Fibroblast of lung (primary cell): Measurements from ENCODE around the gene MCEMP1.

ENCODE experiments used
- EZH2 ChIP-seq: IDR thresholded peaks from 2 replicates; pipeline ENCODE4 v1.5.1; 2012; ENCODE audit warnings: low read length, control low read depth, mild to moderate bottlenecking; ENCODE audit errors: missing control alignments
- TF ChIP-seq, protein P1 (sequence below), 2 donors: IDR thresholded peaks in 1 of 2; conservative IDR thresholded peaks in 1 of 2; 1 replicate in 1 of 2; 2 replicates in 1 of 2; pipeline ENCODE4 v1.5.1; 2011 to 2012; ENCODE audit warnings: low read length in 2 of 2, control low read depth in 1 of 2, inconsistent platforms in 1 of 2, low read depth in 1 of 2, mild to moderate bottlenecking in 1 of 2

DNA sequence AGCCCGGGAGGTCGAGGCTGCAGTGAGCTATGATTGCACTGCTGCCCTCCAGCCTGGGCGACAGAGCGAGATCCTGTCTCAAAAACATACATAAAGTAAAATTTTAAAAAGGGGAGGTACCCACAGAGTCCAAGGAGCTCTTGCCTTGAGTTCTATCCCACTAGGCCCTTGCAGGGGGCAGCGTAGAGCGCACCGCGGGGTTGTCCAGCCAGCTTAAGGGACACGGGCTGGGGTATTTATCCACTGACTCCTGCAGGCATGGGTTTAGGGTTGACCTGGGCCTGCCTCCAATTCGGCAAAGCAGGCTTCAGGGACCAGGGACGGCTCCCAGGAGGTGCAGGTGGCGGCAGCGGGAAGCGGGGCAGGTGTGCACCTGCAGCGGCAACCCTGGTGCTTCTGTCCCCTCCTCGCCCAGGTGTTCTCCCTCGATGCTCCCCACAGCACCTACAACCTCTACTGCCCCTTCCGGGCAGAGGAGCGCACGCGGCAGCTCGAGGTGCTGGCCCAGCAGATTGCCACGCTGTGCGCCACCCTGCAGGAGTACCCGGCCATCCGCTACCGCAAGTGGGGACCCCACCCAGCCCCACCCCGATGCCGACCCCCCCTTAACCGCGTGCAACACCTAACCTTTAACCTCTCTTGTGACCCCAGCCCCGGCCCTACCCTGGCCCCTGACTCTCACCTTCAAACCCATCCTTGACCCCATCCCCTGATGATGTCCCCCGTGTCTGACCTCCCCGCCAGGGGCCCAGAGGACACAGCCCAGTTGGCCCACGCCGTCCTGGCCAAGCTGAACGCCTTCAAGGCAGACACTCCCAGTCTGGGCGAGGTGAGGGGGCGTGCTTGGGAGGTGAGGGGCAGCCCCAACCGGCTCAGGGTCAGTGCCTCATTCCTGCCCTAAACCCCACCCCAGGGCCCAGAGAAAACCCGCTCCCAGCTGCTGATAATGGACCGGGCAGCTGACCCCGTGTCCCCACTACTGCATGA is 35.3 kb upstream of the MCEMP1 start:
- TF ChIP-seq, protein P1, sequence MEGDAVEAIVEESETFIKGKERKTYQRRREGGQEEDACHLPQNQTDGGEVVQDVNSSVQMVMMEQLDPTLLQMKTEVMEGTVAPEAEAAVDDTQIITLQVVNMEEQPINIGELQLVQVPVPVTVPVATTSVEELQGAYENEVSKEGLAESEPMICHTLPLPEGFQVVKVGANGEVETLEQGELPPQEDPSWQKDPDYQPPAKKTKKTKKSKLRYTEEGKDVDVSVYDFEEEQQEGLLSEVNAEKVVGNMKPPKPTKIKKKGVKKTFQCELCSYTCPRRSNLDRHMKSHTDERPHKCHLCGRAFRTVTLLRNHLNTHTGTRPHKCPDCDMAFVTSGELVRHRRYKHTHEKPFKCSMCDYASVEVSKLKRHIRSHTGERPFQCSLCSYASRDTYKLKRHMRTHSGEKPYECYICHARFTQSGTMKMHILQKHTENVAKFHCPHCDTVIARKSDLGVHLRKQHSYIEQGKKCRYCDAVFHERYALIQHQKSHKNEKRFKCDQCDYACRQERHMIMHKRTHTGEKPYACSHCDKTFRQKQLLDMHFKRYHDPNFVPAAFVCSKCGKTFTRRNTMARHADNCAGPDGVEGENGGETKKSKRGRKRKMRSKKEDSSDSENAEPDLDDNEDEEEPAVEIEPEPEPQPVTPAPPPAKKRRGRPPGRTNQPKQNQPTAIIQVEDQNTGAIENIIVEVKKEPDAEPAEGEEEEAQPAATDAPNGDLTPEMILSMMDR (conservative IDR thresholded peaks at IDR 0.05 in 1 of 2, IDR thresholded peaks at IDR 0.05 in 1 of 2; ENCODE audit: low read depth in 1 of 2, low read length in 2 of 2), result no peak
- TF ChIP-seq EZH2, result no peak
